NCI-H524 (cell line): ENCODE data around the gene CREB3L2.
A peak's percentile ranks its signal among the peaks of the same experiment; 100 is the strongest.

Experiments used
- DNase-seq, 2 experiments: peaks; one replicate each; lab custom pipeline; 2025; lab: John Stamatoyannopoulos, UW

The CREB3L2 gene

GRCh38 chr7:138009350-138009653 is 7.4 kb upstream of the CREB3L2 start:
- no peak for DNase-seq

- peak; percentile 13 to 47 for DNase-seq
Observed at GRCh38 chr7:138008588-138009349, 6.9 kb upstream of the CREB3L2 start.

- no peak for DNase-seq
Observed at GRCh38 chr7:138008019-138008587, 6.2 kb upstream of the CREB3L2 start.

- DNase-seq: no peak
Observed at GRCh38 chr7:138006106-138006505, 4.2 kb upstream of the CREB3L2 start.

GRCh38 chr7:138004936-138005335 is 3.0 kb upstream of the CREB3L2 start:
- no peak for DNase-seq

GRCh38 chr7:138004046-138004445 is 2.2 kb upstream of the CREB3L2 start:
- DNase-seq: no peak

- DNase-seq: no peak
Observed at GRCh38 chr7:138002828-138003189, 923 bp upstream of the CREB3L2 start.

- peak; percentile 99 for DNase-seq
Observed at GRCh38 chr7:138002096-138002827, 376 bp upstream of the CREB3L2 start.

GRCh38 chr7:138000081-138000701 is 1.7 kb downstream of the CREB3L2 start:
- peak in 1 of 2 experiments; percentile 59 for DNase-seq

- DNase-seq: peak in 1 of 2 experiments; percentile 11
Observed at GRCh38 chr7:137999496-138000080, 2.3 kb downstream of the CREB3L2 start.

GRCh38 chr7:137998250-137998649 is 3.6 kb downstream of the CREB3L2 start:
- peak in 1 of 2 experiments; percentile 59 for DNase-seq

- DNase-seq: peak in 1 of 2 experiments; percentile 58
Observed at GRCh38 chr7:137996871-137997270, 5.0 kb downstream of the CREB3L2 start.

- DNase-seq: peak; percentile 96 to 99
Observed at GRCh38 chr7:137996386-137996851, 5.5 kb downstream of the CREB3L2 start.

- DNase-seq: no peak
Observed at GRCh38 chr7:137994216-137994615, 7.7 kb downstream of the CREB3L2 start.

- DNase-seq: no peak
Observed at GRCh38 chr7:137993395-137993743, 8.5 kb downstream of the CREB3L2 start.

- no peak for DNase-seq
Observed at GRCh38 chr7:137992550-137993394, 9.1 kb downstream of the CREB3L2 start.

- no peak for DNase-seq
Observed at GRCh38 chr7:137992104-137992549, 9.8 kb downstream of the CREB3L2 start.

- no peak for DNase-seq
Observed at GRCh38 chr7:137990251-137990941, 11.5 kb downstream of the CREB3L2 start.

- DNase-seq: no peak
Observed at GRCh38 chr7:137989590-137989989, 12.3 kb downstream of the CREB3L2 start.

GRCh38 chr7:137989094-137989493 is 12.8 kb downstream of the CREB3L2 start:
- DNase-seq: no peak

- no peak for DNase-seq
Observed at GRCh38 chr7:137987968-137988367, 13.9 kb downstream of the CREB3L2 start.
